HepG2 (cell line): ENCODE results near the gene ADRA2B.
"Not testable (repeated sequence)": the region's sequence is repeated elsewhere in the genome, so short reads cannot be mapped to it uniquely, and the experiment has no call there.

ENCODE experiments used
- ARID3A ChIP-seq: IDR thresholded peaks from 2 replicates; pipeline ENCODE4 v1.6.1; 2012; ENCODE audit warnings: low read depth, low read length, improper control_type of control experiment
- CTCF ChIP-seq: sonication (generic); formaldehyde crosslinking; IDR thresholded peaks from 2 replicates; pipeline ENCODE4 v1.5.0; 2020; ENCODE audit warnings: mild to moderate bottlenecking, missing genetic modification reagents, moderate library complexity
- IRF9 ChIP-seq: sonication (generic); formaldehyde crosslinking; IDR thresholded peaks from 2 replicates; pipeline ENCODE4 v1.8.0; 2022; ENCODE audit warnings: missing genetic modification reagents, mild to moderate bottlenecking, borderline replicate concordance
- LRRFIP1 ChIP-seq: sonication (generic); formaldehyde crosslinking; conservative IDR thresholded peaks from 2 replicates; pipeline ENCODE4 v1.4.0; 2020; ENCODE audit warnings: missing genetic modification reagents
- MAX ChIP-seq: IDR thresholded peaks from 2 replicates; pipeline ENCODE4 v1.6.1; 2012; ENCODE audit warnings: inconsistent platforms
- PBX3 ChIP-seq: sonication (generic); formaldehyde crosslinking; IDR thresholded peaks from 2 replicates; pipeline ENCODE4 v1.8.1; 2023; ENCODE audit warnings: missing genetic modification reagents, inconsistent platforms, borderline replicate concordance
- SMAD1 ChIP-seq: sonication (generic); formaldehyde crosslinking; IDR thresholded peaks from 2 replicates; pipeline ENCODE4 v1.4.0; 2020; ENCODE audit warnings: missing genetic modification reagents, low read depth, mild to moderate bottlenecking, borderline replicate concordance
- SMAD3 ChIP-seq: sonication (generic); formaldehyde crosslinking; IDR thresholded peaks from 2 replicates; pipeline ENCODE4 v1.4.0; 2020; ENCODE audit warnings: missing genetic modification reagents
- ZFX ChIP-seq: sonication (generic); formaldehyde crosslinking; IDR thresholded peaks from 2 replicates; pipeline ENCODE4 v1.4.0; 2020; ENCODE audit warnings: mild to moderate bottlenecking, low read depth, missing genetic modification reagents, moderate library complexity
- ZNF24 ChIP-seq: fragments of 450-650 bp; IDR thresholded peaks from 2 replicates; pipeline ENCODE4 v1.6.1; 2017; ENCODE audit warnings: antibody characterized with exemption, mild to moderate bottlenecking
- ZNF709 ChIP-seq: sonication (generic); formaldehyde crosslinking; IDR thresholded peaks from 2 replicates; pipeline ENCODE4 v1.5.0; 2020; ENCODE audit warnings: mild to moderate bottlenecking, missing genetic modification reagents

- not testable (repeated sequence) for TF ChIP-seq SMAD1; SMAD3 (CRISPR knock-in tag); ZFX; ZNF24; ARID3A; PBX3 (CRISPR knock-in tag); CTCF (CRISPR knock-in tag); ZNF709; IRF9 (CRISPR knock-in tag); MAX; LRRFIP1
Measured at GRCh38 chr2:96084858-96085518, 31.4 kb downstream of the ADRA2B start.
